Amygdala (tissue), 56 donors: ENCODE data around the gene ZNF628.

Experiments
- DNase-seq, 56 donors: peaks; one replicate each; lab custom pipeline; 2025; lab: John Stamatoyannopoulos, UW

ZNF628 gene

GRCh38 chr19:55526216-55527196 is 50.1 kb downstream of the ZNF628 start:
- DNase-seq, result peak in 4 of 56 donors; percentile 4 to 11 (median 6)

GRCh38 chr19:55527197-55528029 is 51.0 kb downstream of the ZNF628 start:
- no peak for DNase-seq

GRCh38 chr19:55528030-55528803 is 51.8 kb downstream of the ZNF628 start:
- DNase-seq, result peak in 1 of 56 donors; percentile 1

GRCh38 chr19:55529636-55530234 is 53.3 kb downstream of the ZNF628 start:
- no peak for DNase-seq

GRCh38 chr19:55530996-55531395 is 54.6 kb downstream of the ZNF628 start:
- no peak for DNase-seq
